ENCODE data around the gene DEPDC7.

- TF ChIP-seq, protein P1, sequence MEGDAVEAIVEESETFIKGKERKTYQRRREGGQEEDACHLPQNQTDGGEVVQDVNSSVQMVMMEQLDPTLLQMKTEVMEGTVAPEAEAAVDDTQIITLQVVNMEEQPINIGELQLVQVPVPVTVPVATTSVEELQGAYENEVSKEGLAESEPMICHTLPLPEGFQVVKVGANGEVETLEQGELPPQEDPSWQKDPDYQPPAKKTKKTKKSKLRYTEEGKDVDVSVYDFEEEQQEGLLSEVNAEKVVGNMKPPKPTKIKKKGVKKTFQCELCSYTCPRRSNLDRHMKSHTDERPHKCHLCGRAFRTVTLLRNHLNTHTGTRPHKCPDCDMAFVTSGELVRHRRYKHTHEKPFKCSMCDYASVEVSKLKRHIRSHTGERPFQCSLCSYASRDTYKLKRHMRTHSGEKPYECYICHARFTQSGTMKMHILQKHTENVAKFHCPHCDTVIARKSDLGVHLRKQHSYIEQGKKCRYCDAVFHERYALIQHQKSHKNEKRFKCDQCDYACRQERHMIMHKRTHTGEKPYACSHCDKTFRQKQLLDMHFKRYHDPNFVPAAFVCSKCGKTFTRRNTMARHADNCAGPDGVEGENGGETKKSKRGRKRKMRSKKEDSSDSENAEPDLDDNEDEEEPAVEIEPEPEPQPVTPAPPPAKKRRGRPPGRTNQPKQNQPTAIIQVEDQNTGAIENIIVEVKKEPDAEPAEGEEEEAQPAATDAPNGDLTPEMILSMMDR (IDR thresholded peaks at IDR 0.05) = no peak
- no peak for TF ChIP-seq EZH2 (IDR thresholded peaks at IDR 0.05; ENCODE audit: borderline replicate concordance, insufficient read depth, low read depth, low read length, poor library complexity, severe bottlenecking)
Measured at GRCh38 chr11:33060271-33060670, 44.6 kb downstream of the DEPDC7 start.

Measured in B cell (primary cell).